A673 (cell line): Measurements from ENCODE around the gene IRS1. TPM values are rescaled to one million over a fixed set of nuclear protein-coding genes. Genes with fewer than 3 reads are reported as not detected.

Source experiments
- BruUV-seq: library from RNA; stranded (reverse); fragments of 400-500 nt; replicated peaks from 2 replicates; lab custom pipeline; 2021; lab: Mats Ljungman, UMichigan
- CTCF ChIA-PET: fragments of 300-600 bp; sonication (Branson Sonifier 250); formaldehyde crosslinking; loops from one replicate; lab custom pipeline; 2022; ENCODE audit warnings: antibody characterized with exemption; lab: Charles Lee
- POLR2A ChIA-PET: fragments of 300-600 bp; sonication (Branson Sonifier 250); formaldehyde crosslinking; loops from one replicate; lab custom pipeline; 2022; ENCODE audit warnings: antibody characterized with exemption; ENCODE audit not compliant: low non-redundant PET; lab: Charles Lee
- DNase-seq: peaks from one replicate; pipeline ENCODE4 v3.0.0-alpha.2; 2015; ENCODE audit warnings: low spot score
- H3K27ac ChIP-seq: fragments of 200-600 bp; sonication (generic); 2 replicates; pipeline ENCODE4 v1.5.1; 2016; ENCODE audit warnings: mixed run types, low read depth, mild to moderate bottlenecking, mixed read lengths, antibody characterized with exemption, low read length; ENCODE audit not compliant: poor library complexity, severe bottlenecking
- H3K27me3 ChIP-seq: fragments of 200-600 bp; sonication (generic); replicated peaks from 2 replicates; pipeline ENCODE4 v1.6.1; 2017; ENCODE audit warnings: mixed run types, low read depth, mild to moderate bottlenecking, mixed read lengths, antibody characterized with exemption, low read length; ENCODE audit not compliant: insufficient read depth, poor library complexity
- H3K36me3 ChIP-seq: fragments of 200-600 bp; sonication (generic); 2 replicates; pipeline ENCODE4 v1.6.1; 2016; ENCODE audit warnings: mixed run types, mild to moderate bottlenecking, mixed read lengths, antibody characterized with exemption, low read length; ENCODE audit not compliant: insufficient read depth, poor library complexity, severe bottlenecking
- H3K4me1 ChIP-seq: fragments of 200-600 bp; sonication (generic); 2 replicates; pipeline ENCODE4 v1.6.1; 2017; ENCODE audit warnings: mixed run types, mild to moderate bottlenecking, mixed read lengths, antibody characterized with exemption, low read length; ENCODE audit not compliant: insufficient read depth, poor library complexity, severe bottlenecking
- H3K4me3 ChIP-seq: fragments of 200-600 bp; sonication (generic); 2 replicates; pipeline ENCODE4 v1.5.1; 2016; ENCODE audit warnings: low read depth, mixed run types, mild to moderate bottlenecking, mixed read lengths, low read length; ENCODE audit not compliant: poor library complexity, severe bottlenecking
- H3K9me3 ChIP-seq: fragments of 200-600 bp; sonication (generic); 2 replicates; pipeline ENCODE4 v1.6.1; 2016; ENCODE audit warnings: mixed run types, low read depth, mild to moderate bottlenecking, mixed read lengths, antibody characterized with exemption, low read length; ENCODE audit not compliant: poor library complexity, severe bottlenecking
- CTCF ChIP-seq: fragments of 300-800, 200-600 bp; sonication (generic); conservative IDR thresholded peaks from 2 replicates; pipeline ENCODE4 v1.5.1; 2017; ENCODE audit warnings: low read depth, mild to moderate bottlenecking, antibody characterized with exemption, low read length, moderate library complexity, mixed read lengths
- EZH2 ChIP-seq: fragments of 200-600 bp; sonication (generic); IDR thresholded peaks from 2 replicates; pipeline ENCODE4 v1.6.1; 2017; ENCODE audit warnings: borderline replicate concordance, low read depth, mild to moderate bottlenecking, mixed read lengths, antibody characterized with exemption, low read length; ENCODE audit not compliant: poor library complexity, severe bottlenecking
- intact Hi-C: fragments of 100-400 bp; cut with micrococcal nuclease; formaldehyde crosslinking; loops from one replicate; pipeline ENCODE4 v1.10.0; 2022; ENCODE audit not compliant: unreplicated experiment
- total RNA-seq: library from RNA; stranded (reverse); gene quantifications from 2 replicates; pipeline ENCODE4 v1.2.3, GENCODE V29; 2021

IRS1 gene
- total RNA-seq, 1 experiment from 2014 or later = 29.3 TPM

GRCh38 chr2:226775032-226775509 is 24.5 kb downstream of the IRS1 start:
- Histone ChIP-seq H3K4me3 (no peak overlapping the region), H3K27me3 (no peaks in the 10 kb centered on the region), H3K36me3 (peaks cover 39% of the 10 kb centered on the region), H3K9me3 (peaks cover 15% of the 10 kb centered on the region), H3K27ac (no peak overlapping the region), H3K4me1 (peaks cover 36% of the 10 kb centered on the region)
- no peak for DNase-seq
- BruUV-seq = no TSS peak
- ChIA-PET POLR2A (no interaction called here), CTCF (no interaction called here)
- TF ChIP-seq EZH2 = no peak
- no peak for TF ChIP-seq CTCF
- intact Hi-C loops = no loop called here

- Histone ChIP-seq H3K36me3 (peaks cover 31% of the 10 kb centered on the region), H3K9me3 (peaks cover 15% of the 10 kb centered on the region), H3K4me3 (no peak overlapping the region), H3K4me1 (peaks cover 34% of the 10 kb centered on the region), H3K27me3 (no peaks in the 10 kb centered on the region), H3K27ac (peak overlapping the region; percentile 28)
- TF ChIP-seq CTCF (no peak), EZH2 (no peak)
- POLR2A ChIA-PET = no interaction called here
- no TSS peak for BruUV-seq
- DNase-seq = no peak
- intact Hi-C loops = no loop called here
- CTCF ChIA-PET = interaction anchor here (0.5 to 1.1 kb wide), 3 partner anchors 24 to 842 kb away, joined by 3 to 10 read pairs (median 3); no protein-coding TSS in a partner anchor
Observed at GRCh38 chr2:226773291-226773690, 26.3 kb downstream of the IRS1 start.

GRCh38 chr2:226772389-226773179 is 27.0 kb downstream of the IRS1 start:
- H3K27me3 ChIP-seq = no peaks in the 10 kb centered on the region
- TF ChIP-seq EZH2 (no peak), CTCF (no peak)
- H3K27ac ChIP-seq = peak overlapping the region; percentile 53
- ChIA-PET CTCF (interaction anchor here (0.8 to 1.1 kb wide), 2 partner anchors 25 to 28 kb away, joined by 3 to 10 read pairs; no protein-coding TSS in a partner anchor), POLR2A (no interaction called here)
- intact Hi-C loops = no loop called here
- DNase-seq = peak; percentile 92
- H3K36me3 ChIP-seq = peaks cover 31% of the 10 kb centered on the region
- peaks cover 15% of the 10 kb centered on the region for H3K9me3 ChIP-seq
- peak overlapping the region; percentile 4 for H3K4me3 ChIP-seq
- peaks cover 29% of the 10 kb centered on the region for H3K4me1 ChIP-seq
- BruUV-seq = no TSS peak
